ENCODE results near the gene HCK.
"Not testable (repeated sequence)": the region's sequence is repeated elsewhere in the genome, so short reads cannot be mapped to it uniquely, and the experiment has no call there.

HCK gene

DNA sequence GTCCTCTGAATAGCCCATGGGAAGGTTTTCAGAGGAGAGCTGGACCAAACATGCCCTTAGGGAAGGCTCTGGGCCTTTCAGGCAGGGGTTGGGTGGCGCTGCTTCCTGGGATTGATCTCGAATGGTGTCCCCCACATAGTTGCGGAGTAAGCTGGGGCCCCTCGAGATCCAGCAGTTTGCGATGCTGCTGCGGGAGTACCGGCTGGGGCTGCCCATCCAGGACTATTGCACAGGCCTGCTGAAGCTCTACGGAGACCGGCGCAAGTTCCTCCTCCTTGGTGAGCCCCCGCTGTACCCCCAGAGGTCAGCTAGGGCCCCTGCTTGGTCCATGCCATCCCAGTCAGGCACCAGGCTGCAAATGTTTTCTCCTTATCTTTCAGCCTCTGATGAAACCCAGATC, 22.5 kb upstream of the HCK start:
- no peak for DNase-seq

DNA sequence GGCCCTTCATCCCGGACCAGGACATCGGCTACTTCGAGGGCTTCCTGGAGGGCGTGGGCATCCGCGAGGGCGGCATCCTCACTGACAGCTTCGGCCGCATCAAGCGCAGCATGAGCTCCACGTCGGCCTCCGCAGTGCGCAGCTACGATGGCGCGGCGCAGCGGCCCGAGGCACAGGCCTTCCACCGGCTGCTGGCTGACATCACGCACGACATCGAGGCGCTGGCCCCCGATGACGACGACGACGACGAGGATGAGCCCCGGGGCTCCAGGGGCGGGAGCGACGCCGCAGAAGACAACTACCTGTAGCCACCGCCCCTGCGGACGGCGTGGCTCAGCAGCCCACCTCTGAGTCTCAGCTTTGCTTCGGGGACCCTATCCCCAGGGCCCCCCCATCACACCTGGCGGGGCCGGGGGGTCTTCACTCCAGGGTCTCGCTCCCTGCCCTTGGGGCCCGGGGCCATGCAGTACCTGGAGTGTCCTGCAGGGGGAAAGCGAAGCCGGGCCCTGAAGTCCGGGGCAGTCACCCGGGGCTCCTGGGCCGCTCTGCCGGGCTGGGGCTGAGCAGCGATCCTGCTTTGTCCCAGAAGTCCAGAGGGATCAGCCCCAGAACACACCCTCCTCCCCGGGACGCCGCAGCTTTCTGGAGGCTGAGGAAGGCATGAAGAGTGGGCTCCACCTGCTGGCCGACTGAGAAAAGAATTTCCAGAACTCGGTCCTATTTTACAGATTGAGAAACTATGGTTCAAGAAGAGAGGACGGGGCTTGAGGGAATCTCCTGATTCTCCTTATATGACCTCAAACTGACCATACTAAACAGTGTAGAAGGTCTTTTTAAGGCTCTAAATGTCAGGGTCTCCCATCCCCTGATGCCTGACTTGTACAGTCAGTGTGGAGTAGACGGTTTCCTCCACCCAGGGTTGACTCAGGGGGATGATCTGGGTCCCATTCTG, 20.8 kb upstream of the HCK start:
- DNase-seq: peak; percentile 74

DNA sequence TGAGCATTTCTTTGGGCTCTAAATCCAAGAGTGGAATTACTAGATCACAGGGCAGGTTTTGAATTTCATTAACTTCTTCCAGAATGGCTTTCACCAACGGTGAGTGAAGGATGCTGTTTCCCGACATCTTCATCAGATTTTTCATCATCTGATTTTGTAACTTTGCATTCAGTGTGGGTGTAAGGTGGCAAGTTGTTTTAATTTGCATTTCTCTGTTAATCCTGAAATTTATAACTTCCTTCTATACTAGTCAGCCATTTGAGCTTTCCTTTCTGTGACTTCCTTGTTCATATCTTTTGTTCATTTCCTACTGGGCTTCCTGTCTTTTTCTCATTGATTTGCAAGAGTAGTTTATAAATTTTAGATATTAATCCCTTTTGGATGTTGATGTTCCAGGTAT, 18.7 kb upstream of the HCK start:
- no peak for DNase-seq

- not testable (repeated sequence) for DNase-seq
These were observed 18.3 kb upstream of the HCK start for GRCh38 chr20:32033721-32034120.

GRCh38 chr20:32034581-32035425, 17.2 kb upstream of the HCK start:
- no peak for DNase-seq

GRCh38 chr20:32035426-32035779, 16.6 kb upstream of the HCK start:
- no peak for DNase-seq

DNA sequence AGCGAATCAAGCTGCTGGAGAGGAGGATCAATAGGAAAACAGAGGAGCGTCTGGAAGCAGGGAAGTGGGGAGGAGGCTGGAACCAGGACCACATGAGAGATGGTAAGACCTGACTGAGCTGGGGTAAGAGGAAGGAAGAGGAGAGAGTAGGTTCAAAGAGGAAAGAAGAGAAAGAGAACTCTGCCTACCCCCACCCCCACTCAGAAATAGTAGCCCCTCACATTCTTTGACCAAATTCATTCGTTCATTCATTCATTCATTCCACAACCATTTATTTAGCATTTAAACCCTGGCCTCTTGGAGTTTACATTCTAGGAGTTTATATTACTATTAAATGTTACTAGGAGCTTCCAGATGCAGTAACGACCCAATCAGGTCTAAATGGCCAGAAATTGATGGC, 15.8 kb upstream of the HCK start:
- no peak for DNase-seq

DNA sequence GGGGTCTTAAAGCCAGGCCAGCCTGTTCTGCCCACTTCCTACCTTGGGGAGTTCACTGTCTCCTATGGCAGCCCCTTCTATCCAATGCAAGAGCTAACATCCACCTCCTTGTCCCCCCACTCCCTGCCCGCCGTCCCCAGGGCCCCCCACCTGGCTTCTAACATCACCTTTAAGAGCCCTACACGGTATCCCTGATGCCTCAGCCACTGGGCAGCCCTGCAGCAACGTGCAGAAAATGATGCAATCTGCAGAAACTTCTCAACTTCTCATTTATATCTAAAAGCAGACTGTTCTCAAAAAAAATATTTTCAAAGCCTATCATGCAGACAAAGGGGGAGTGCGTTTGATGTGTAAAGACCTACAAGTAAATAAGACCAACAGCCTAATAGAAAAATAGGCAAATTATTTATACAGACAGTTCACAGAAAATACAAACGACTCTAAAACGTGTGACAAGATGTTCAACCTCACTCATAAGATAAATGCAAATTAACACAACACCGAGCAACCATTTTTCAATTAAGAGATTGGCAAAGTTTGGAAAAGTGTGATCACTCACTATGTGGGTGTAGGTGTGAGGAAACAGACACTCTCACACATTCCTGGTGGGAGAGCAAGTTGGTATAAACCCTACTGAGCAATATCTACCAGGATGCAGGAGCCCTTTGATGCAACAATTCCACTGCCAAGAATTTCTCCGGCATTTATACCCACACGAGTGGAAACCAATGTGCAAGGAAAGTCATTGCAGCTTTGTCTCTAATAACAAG, 15.1 kb upstream of the HCK start:
- no peak for DNase-seq

GRCh38 chr20:32037929-32038328, 14.1 kb upstream of the HCK start:
- peak; percentile 51 for DNase-seq

DNA sequence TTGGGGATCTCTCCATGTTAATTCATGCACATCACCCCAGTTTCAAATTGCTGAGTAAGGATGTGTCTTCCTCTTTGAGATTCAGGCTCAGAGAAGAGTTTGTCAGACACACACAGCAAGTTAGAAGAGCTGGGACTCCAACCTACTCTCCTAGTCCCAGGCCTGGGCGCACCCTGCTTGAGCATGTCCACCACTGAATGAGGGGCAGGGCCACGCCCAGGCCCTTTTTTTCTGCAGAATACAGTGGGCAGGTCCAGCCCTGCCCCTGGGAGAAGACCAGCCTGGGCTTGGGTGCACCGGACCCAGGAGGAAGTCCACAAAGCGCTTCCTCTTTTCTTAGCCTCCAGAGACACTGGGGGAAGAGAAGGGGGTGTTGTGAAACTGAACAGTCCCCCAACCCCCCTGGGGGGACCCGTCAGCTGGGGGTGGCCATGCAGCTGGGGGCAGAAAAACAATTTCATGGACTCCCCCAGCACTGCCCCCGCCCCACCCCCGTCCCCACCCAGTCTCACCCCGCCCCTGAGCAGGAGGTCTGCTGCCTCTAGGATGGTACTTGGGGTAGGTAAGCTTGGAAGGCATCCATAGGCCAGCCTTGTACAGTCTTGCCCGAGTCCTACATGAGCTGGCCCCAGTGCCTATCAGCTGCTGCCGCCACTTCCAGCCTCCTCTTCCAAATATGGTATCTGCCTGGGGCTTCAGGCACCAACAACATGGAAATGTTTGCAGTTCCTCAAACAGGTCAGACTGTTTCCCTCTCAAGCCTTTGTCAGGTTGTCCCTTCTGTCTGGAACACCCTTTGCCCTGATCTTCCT, 11.7 kb upstream of the HCK start:
- DNase-seq: no peak

- DNase-seq: no peak
These were observed 6.0 kb upstream of the HCK start for GRCh38 chr20:32045999-32046398.

GRCh38 chr20:32050324-32050841, 1.7 kb upstream of the HCK start:
- DNase-seq: no peak

DNA sequence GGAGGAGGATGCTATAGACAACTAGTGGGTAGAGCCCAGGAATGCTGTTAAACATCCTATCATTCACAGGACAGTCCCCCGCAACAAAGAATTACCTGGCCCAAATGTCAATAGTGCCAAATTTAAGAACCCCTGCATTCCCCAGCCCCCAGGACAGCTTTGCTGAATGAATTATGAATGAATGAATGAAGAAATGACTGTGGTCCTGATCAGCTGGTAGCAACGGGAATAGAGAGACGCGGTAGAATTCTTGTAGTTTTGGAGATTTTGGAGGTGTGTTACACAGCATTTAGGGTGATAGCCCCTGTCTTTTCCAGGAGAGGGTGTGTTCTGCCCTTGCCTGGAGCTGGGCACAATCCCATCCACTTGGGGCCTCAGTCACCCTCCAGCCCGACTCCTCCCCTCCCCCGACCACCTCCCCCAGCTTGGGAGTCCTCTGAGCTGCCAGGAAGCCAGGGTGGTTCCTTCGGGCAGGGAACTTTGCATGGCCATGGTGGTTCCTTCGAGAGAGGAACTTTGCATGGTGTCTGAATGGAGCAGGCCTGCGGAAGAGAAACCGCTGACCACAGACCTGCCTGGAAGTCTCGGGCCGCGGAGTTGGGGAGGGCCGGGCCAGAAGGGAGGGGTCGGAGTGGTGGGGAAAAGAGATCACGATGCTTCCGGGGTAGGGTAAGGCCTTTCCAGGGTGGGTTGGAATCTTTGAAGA, 1.0 kb upstream of the HCK start:
- no peak for DNase-seq

- no peak for DNase-seq
These were observed 337 bp upstream of the HCK start for GRCh38 chr20:32051720-32052089.

- no peak for DNase-seq
These were observed 828 bp downstream of the HCK start for GRCh38 chr20:32052778-32053362.

DNA sequence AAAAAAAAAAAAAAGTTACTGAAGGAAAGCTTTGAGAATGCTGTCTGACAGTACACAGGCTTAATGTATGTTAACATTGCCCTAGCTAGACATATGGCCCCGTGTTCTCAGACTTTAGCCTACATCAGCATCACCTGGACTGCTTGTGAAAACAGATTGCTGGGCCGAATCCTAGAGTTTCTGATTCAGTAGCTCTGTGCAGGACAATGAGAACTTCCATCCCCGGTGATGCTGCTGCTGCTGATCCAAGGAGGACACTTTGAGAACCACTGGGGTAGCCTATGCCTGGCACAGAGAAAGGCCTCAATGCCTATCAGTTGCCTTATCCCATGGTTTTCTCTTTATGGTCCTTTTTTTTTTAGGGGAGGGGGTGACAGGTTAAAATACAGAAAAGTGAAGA, 1.6 kb downstream of the HCK start:
- DNase-seq: no peak

GRCh38 chr20:32056708-32057483, 4.9 kb downstream of the HCK start:
- no peak for DNase-seq

GRCh38 chr20:32057656-32058184, 5.7 kb downstream of the HCK start:
- DNase-seq: no peak

- DNase-seq: no peak
These were observed 7.1 kb downstream of the HCK start for GRCh38 chr20:32059189-32059588.

DNA sequence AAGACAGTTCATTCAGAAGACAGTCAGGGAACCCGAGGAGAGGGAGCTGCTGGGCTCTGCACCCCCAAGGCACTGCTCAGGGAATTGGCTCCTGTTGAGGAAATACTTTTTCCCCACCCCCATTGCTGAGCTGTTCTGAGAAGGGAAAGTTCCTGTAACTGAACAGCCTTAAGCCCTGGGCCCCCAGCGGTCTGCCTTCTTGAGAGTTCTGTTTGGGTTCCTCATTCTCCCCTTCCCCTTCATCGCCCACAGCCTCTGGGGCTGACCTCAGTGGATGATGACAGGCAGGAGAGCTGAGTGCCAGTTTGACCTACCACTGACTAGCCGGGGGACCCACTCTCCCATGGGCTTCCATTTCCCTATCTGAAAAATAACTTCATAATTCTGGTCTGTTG, 10.7 kb downstream of the HCK start:
- no peak for DNase-seq
